NCI-H774 (cell line): ENCODE measurements around the gene CYP4F22.
"Not testable (repeated sequence)": the region's sequence is repeated elsewhere in the genome, so short reads cannot be mapped to it uniquely, and the experiment has no call there.

Experiments
- DNase-seq: peaks from one replicate; lab custom pipeline; 2025; lab: John Stamatoyannopoulos, UW

CYP4F22 gene

DNA sequence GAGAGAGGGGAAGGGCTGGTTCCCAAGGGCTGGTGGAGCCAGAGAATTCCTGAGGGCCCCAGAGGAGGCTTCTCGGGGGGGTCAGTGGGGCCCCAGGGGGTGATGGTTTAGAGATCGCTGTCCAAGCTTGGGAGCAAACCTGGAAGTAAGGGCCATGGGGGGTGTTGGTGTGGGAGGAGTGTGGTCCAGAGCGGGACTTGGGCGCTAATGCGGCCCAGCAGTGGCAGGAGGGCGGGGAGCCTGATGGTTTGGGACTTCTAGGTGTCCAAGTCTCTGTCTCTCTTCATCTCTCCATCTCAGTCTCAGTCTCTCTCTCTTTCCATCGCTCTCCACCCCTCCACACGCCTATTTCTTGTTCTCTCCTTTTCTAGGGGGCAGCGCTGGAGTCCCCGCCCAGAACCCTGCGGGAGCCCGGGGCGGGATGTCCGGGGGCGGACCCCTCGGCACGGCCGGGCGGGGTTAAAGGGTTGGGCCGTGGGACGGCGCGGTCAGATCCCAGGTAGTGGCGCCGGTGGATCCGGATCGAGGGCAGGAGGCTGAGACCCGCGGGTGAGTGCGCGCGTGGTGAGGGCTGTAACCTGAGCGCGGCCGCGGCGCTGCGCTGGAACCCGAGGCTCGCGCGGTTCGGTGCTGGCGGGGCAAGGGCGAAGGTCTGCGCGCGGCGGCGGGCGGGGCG is at the start of gene CYP4F22:
TSS of gene CYP4F22 (plus strand) at position 491 of the 676 bp plus-strand sequence. CDS start 16,812 bp downstream, outside the sequence.
- DNase-seq: no peak

DNA sequence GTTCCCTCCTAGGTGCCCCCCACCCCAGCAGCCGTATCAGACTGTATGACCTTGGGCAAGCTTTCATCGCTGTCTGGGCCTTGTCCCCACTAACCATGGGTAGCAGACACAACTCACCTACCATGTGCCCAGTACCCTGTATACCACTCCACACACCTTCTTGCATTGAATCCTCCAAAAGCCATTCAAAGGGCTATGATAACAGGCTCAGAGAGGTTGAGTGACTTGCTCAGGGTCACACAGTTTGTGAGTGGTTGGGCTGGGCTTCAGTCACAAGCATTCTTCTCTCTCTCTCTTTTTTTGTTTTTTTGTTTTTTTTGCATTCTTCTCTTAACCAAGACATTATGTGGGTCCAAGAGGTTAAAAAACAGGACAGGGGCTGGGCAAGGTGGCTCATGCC is 46.6 kb upstream of the CYP4F22 start:
- no peak for DNase-seq

DNA sequence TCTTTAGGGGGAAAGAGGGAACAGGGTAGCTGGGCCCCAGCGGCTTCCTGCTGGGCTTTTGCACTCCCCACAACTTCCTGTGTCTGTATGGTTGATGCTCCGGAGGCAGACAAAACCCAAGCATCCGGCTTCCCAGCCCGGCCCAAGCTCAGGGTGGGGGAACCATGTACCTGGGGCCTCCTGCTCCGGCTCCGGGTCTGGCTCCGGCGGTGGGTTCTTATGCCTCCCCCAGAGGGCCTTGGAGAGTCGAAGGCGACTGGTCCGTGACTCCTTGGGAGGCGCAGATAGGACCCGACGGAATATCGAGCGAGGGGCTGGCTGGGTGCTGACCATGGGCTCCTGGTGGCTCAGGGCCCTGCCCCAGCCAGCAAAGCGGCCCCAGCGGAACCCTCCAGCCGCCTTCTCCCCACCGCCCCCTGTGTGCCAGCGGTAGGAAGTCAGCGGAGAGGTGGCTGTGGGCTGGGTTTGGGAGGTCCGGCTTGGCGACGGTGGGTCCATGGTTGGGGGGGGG is 44.4 kb upstream of the CYP4F22 start:
- DNase-seq: no peak

DNA sequence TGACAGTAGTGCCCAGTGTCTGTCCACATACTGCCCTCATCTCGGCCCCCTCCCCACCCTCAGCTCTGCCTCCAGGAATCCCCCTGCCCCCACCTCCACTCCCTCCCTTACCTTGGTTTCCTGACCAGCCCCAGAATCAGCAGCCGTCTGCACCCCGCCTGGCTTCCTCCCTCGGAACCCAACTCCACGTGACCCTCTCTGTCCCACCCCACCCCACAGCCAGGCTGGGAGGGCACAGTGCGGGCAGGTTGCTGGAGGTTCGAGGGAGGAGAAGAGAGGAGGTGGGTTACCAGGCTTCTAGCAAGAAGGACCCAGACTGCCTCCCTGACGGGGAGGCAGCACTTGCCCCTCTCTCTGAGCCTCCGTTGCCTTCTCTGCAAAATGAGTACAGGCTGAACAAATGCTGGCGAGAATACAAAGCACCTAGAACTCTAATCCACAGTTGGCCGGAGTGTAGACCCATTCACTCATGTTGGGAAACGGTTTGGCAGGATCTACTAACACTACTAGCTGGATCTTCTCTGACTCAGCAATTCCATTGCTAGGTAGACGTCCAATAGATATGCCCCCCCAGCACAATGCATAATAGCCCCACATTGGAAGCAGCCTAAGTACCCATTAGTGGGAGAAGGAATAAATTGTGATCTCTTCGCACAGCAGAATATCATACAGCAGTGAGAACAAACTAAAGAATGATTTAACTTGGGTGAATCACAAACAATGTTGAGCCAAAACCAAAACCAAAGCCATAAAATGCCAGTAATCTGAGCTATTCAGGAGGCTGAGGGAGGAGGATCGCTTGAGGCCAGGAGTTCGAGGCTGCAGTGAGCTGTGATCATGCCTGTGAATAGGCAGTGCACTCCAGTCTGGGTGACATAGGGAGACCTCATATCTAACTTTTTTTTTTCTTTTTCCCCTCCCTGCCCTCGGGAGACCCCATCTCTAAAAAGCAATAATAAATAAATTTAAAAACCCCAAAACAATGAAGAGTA is 43.6 kb upstream of the CYP4F22 start, which contains the start of gene RASAL3:
TSS of gene RASAL3 (minus strand) at position 151 of the 992 bp plus-strand sequence. CDS start 186 bp downstream, outside the sequence.
- DNase-seq: no peak

DNA sequence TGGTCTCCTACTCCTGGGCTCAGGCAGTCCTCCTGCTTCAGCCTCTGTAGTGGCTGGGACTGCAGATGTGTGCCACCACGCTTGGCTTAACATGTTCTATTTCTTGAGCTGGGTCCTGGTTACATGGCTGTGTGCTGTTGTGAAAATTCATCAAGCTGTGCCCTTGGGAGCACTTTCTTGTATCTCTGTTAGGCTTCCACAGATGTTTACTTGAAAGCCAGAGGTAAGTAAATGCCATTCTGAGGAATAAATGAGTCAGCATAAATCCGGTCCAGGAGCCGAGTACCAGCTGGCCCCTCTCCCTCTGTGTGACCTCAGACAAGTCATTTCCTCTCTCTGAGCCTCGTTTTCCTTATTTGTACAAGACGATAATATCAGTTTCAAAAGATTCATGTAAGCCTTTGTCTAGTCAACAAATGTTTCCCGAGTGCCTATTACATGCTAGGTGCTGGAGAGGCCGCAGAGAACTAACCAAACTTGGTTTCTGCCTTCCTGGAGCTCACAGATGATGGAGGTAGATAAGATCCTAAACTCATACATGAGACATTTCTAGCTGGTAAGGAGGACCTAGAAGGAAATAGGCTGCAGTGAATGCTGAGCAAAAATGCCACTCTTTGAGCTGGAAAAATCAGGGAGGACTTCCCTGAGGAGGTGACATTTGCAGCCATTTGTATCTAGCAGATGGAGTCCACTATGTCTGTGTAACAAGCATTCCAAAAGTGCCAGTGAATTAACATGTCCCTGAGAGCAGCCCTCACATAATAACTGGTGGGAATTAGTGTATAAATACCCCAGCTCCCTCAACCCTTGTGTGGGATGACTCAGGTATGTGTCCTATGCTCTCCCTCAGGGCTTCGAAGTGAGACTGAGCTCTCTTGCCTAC is 41.2 kb upstream of the CYP4F22 start:
- DNase-seq: no peak

DNA sequence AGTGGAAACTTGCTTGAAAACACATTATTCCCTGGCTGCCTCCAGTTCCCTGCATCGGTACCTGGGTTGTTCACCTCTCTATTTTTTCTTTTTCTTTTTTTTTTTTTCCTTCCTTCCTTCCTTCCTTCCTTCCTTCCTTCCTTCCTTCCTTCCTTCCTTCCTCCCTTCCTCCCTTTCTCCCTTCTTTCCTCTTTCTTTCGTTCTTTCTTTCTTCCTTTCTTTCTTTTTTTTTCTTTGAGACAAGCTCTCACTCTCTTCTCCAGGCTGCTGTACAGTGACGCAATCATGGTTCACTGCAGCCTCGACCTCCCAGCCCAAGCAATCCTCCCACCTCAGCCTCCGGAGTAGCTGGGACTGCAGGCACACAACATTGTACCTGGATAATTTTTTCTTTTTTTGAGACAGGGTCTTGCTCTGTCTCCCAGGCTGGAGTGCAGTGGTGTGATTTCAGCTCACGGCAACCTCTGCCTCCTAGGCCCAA is 40.6 kb upstream of the CYP4F22 start:
- no peak for DNase-seq

DNA sequence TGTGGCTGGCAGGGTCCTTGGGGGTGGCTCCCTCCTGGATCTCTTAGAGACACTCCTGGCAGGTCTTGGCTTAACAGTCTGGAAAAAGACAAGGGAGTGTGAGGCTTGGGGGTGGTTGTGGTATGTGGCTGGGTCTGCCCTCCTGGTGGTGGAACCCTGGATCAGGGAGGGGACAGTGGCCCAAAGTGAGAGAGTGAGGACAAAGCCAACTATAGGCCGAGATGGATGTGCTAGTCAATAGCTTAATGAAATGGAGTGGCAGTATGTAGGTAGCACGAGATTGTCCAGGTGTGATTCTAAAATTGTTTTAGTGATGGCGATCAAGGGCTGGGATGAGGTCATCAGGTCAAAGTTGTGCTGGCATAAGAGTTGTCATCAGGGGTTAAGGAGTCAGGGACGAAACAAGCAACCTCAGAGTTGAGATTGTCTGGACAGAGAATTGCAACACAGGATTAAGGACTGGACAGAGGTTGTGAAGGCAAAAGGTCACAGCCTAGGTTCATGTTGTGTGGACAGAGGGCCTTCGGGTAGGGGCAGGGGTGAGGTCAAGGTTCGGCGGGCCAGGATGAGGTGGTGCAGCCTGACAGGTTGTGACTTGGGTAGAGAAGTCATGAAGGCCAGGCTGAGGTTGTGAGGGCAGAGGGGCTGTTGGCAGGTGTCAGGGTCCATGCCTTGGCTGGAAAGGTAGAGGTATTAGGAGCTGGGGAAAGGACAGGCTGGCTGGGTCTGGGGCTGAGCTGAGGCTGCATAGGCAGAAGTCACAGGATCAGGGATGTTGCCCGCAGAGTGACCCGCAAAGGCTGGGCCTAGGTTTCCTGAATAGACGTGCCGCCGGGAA is 39.4 kb upstream of the CYP4F22 start:
- no peak for DNase-seq

DNA sequence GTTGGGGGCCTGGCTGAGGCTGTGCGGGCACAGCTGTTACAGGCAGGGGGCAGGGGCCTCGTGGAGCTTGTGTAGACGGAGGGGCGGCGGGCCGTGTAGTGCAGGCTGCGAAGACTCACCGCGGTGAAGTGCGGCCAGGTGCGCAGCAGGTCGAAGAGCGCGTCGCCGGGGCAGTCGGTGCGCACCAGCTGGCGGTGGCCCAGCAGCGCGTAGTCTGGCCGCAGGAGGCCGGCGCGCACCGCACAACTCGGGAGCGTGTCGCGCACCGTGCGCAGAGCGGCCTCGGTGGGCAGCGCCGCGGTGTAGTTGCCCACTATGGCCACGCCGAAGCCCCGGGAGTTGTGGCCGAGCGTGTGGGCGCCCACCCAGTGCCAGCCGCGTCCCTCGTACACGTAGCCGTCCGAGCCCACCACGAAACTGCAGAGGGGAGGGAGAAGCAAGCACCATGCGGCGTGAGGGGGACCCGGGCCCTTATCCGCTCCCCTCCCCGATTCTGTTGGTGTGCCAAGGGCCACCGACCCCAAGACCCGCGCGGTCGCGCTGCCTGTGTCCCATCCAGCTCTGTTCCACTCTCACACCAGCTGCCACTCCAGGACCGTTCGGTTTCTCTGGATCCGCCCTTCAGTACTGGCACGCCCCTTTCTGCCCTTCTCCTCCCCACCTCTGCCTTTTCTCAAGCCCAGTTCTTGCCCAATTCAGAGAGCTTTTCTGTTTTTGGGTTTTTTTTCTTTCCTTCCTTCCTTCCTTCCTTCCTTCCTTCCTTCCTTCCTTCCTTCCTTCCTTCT is 38.6 kb upstream of the CYP4F22 start:
- no peak for DNase-seq

GRCh38 chr19:15471639-15472101 is 36.7 kb upstream of the CYP4F22 start:
- no peak for DNase-seq

GRCh38 chr19:15473821-15474220 is 34.5 kb upstream of the CYP4F22 start:
- not testable (repeated sequence) for DNase-seq

- DNase-seq: no peak
Observed at GRCh38 chr19:15475169-15475568, 33.2 kb upstream of the CYP4F22 start.

- DNase-seq: no peak
Observed at GRCh38 chr19:15475611-15476010, 32.7 kb upstream of the CYP4F22 start.

DNA sequence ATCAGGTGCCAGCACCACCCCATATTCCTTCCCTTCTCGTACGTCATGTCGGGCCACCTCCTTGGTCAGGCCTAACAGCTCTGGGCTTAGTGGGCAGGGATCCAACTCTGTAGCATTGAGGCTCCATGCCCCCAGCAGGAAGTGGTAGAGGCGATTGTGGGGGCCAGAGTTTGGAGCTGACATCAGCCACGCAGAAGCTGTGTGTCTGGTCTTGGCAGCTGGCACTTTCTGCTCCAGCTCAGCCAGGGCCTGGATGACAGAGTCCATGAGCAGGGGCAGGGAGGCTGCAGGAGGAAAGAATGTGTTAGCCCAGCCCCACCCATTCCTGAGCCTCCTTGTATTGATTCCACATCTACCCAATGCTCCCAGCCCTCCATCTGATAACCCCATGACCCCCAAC is 32.0 kb upstream of the CYP4F22 start:
- no peak for DNase-seq

DNA sequence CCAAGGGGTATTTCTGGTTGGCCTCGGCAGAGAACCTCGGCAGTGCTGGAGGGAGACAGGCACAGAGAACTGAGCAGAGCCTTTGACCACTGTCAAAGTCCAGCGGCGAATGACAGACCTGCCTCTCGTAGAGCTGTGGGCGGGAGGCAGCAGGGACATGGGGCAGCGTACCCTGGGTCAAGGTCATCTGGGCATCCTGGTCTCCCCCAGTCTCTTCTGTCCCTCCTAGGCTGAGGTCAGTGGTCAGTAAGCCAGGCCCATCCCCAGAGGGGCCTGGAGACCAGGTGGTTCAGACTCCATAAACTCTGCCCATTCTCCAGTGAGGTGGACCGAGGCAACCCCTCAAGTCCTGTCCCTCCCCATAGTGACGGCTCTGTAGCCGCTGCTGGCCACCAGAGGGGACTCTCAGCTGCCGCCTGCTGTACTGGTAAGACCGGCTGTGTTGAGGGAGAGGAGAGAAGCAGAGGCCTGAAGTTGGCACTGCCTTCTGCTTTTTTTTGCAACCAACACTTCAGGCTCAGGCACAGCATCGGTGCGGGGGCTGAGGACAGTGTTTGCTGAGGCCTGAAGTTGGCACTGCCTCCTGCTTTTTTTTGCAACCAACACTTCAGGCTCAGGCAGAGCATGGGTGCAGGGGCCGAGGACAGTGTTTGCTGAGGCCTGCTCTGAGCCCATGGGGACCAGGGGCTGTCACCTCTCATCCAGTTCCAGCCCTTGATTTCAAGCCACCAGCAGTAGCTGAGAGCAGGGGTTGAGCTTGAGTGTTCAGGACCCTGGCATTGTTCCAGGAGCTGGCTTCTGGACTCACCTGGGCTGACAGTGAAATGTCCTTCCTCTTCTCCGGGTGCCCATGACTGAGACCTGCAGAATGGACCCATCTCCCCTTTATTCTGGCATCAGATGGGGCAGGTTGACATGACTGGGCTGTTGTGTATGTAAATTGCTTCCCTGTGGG is 28.7 kb upstream of the CYP4F22 start, which contains the start of gene PGLYRP2:
TSS of gene PGLYRP2 (minus strand) at position 111 of the 955 bp plus-strand sequence. CDS start 130 bp downstream, outside the sequence.
- no peak for DNase-seq

GRCh38 chr19:15480996-15481395 is 27.3 kb upstream of the CYP4F22 start:
- DNase-seq: not testable (repeated sequence)

- not testable (repeated sequence) for DNase-seq
Observed at GRCh38 chr19:15485768-15486167, 22.6 kb upstream of the CYP4F22 start.

- no peak for DNase-seq
Observed at GRCh38 chr19:15487038-15487437, 21.3 kb upstream of the CYP4F22 start.
